GM13976 (cell line): Measurements from ENCODE around the gene DEPDC1B.
A peak's percentile ranks its signal among the peaks of the same experiment; 100 is the strongest.
"Not testable (repeated sequence)": the region's sequence is repeated elsewhere in the genome, so short reads cannot be mapped to it uniquely, and the experiment has no call there.

Source experiments
- DNase-seq: peaks from one replicate; pipeline ENCODE4 v3.0.0; 2012; ENCODE audit warnings: low spot score
- in situ Hi-C: fragments of 300-500 bp; cut with MboI; formaldehyde crosslinking; loops from one replicate; pipeline ENCODE4 v1.12.0; 2022; ENCODE audit warnings: low sequenced_read_pairs, mixed read lengths, inconsistent platforms; ENCODE audit not compliant: unreplicated experiment
- TF ChIP-seq, protein P1 (sequence below): IDR thresholded peaks from 2 replicates; pipeline ENCODE4 v1.5.1; 2012; ENCODE audit warnings: borderline replicate concordance, mild to moderate bottlenecking; ENCODE audit not compliant: insufficient read depth; ENCODE audit errors: extremely low read depth, missing control alignments, control extremely low read depth

DEPDC1B gene, protein sequence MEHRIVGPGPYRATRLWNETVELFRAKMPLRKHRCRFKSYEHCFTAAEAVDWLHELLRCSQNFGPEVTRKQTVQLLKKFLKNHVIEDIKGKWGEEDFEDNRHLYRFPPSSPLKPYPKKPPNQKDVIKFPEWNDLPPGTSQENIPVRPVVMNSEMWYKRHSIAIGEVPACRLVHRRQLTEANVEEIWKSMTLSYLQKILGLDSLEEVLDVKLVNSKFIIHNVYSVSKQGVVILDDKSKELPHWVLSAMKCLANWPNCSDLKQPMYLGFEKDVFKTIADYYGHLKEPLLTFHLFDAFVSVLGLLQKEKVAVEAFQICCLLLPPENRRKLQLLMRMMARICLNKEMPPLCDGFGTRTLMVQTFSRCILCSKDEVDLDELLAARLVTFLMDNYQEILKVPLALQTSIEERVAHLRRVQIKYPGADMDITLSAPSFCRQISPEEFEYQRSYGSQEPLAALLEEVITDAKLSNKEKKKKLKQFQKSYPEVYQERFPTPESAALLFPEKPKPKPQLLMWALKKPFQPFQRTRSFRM

DNA sequence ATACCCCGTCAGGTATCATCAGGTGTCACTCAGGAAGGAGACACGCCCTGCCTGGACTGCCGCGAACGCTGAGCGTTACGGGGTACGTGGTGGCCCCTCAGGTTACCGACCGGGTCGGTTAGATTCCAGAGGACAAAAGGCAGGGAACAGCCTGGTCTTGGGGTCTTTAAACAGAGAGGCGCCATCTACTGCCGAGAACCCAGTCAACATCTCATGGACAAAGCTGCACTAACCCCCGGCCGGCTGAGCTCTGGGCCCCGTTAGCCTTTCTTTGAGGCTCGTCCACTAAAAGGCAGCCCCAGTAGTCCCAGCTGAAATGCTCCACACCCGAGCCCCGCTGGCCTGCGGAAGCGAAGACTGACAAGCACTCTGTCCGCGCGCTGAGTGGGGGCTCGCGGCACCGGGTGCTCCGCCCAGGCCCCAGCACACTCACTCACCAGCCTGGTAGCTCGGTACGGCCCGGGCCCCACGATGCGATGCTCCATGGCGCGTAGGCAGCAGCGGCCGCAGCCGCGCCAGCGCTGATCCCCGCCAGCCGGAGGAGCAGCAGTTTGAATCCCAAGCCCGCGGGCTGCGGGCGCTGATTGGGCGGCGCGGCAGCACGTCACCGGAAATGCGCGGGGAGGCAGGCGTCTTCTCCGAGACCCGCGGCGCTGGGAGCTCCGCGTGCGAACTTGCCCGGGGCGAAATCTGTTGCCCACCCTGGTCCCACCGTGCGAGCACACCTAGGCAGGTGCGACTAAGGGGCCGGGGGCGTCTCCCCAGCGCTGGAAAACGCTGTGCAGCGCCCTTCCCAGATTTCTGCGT is at the start of gene DEPDC1B:
DEPDC1B (minus strand) TSS at position 558 of the 807 bp plus-strand sequence; CDS start at position 485, 73 bp downstream.
- in situ Hi-C loops = loop anchor here (25.0 kb wide), 1 partner anchor 237 kb away; the partner anchor contains the start of genes ERCC8 and NDUFAF2
- DNase-seq = peak; percentile 93
- TF ChIP-seq, protein P1, sequence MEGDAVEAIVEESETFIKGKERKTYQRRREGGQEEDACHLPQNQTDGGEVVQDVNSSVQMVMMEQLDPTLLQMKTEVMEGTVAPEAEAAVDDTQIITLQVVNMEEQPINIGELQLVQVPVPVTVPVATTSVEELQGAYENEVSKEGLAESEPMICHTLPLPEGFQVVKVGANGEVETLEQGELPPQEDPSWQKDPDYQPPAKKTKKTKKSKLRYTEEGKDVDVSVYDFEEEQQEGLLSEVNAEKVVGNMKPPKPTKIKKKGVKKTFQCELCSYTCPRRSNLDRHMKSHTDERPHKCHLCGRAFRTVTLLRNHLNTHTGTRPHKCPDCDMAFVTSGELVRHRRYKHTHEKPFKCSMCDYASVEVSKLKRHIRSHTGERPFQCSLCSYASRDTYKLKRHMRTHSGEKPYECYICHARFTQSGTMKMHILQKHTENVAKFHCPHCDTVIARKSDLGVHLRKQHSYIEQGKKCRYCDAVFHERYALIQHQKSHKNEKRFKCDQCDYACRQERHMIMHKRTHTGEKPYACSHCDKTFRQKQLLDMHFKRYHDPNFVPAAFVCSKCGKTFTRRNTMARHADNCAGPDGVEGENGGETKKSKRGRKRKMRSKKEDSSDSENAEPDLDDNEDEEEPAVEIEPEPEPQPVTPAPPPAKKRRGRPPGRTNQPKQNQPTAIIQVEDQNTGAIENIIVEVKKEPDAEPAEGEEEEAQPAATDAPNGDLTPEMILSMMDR = no peak

DNA sequence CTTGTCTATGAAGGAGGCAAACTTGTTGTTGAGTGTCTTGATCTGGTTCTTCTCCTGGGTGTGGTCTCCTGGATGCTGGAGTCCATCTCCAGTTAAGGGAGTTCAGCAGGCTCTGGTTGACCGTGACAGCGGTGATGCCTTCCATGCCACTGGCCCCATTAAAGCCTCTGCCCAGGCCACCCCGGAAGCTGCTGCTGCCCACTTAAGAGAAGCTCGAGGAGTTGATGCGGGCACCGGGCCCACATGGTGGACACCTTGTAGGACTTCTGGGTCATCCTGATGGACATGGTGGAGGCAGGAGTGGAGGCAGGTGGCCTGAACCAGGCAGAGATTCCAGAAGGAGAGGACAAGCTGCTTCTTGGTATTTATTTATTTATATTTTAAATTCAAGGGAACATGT is 44.7 kb upstream of the DEPDC1B start:
- TF ChIP-seq, protein P1 = no peak
- no peak for DNase-seq
- in situ Hi-C loops = no loop called here

DNA sequence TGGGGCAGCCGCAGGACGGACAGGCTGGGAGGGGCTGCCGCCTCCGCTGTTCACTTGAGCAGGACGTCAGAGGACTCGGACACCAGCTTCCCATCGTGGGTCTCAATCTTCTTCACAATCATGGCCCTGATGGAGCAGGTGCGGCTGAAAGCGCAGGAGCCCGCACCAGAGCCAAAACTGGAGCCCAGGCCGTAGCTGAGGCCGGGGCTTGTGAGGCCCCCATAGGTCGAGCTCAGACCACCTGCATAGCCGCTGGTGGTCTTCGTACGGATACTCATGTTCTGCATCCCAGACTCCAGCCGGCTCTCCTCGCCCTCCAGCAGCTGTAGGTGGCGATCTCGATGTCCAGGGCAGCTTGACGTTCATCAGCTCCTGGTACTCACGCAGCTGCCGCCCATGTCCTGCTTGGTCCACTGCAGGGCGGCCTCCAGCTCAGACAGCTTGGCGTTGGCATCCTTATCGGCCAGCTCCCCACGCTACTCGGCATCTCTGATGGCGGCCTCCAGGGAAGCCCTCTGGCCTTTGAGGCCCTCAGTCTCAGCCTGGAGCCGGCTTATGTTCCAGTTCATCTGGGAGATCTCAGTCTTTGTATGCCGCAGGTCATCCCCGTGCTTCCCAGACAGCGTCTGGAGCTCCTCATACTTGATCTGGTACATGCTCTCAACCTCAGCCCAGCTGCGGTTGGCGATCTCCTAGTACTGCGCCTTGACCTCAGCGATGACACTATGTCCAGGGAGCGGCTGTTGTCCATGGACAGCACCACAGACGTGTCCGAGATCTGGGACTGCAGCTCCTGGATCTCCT is 43.7 kb upstream of the DEPDC1B start:
- TF ChIP-seq, protein P1 = no peak
- in situ Hi-C loops = no loop called here
- no peak for DNase-seq

DNA sequence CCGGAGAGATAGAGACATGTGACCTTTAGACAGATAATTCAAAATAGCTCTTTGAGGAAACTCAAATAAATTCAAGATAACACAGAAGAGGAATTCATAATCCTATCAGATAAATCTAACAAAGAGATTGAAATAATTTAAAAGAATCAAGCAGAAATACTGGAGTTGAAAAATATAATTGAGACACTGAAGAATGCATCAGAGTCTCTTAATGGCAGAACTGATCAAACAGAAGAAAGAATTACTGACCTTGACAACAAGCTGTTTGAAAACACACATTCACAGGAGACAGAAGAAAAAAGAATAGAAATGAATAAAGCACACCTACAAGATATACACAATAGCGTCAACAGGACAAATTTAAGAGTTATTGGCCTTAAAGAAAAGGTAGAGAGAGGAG is 40.4 kb upstream of the DEPDC1B start:
- TF ChIP-seq, protein P1 = no peak
- in situ Hi-C loops = no loop called here
- DNase-seq = no peak

DNA sequence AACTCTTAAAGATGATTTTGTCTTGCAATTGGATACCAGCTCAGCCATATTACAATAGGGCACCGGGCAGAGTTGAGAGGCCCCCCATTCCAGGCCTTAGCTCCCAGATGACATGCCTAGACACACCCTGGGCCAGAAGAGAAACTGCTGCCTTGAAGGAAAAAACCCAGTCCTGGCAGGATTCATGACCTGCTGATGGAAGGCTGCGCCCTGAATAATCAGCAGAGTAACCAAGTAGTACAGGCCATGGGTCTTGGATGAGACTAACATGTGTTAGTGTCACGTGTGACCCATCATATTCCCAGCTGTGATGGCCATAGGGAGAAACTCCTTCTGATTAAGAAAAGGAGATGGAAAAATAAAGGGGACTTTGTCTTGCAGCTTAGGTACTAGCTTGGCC is 39.0 kb upstream of the DEPDC1B start:
- in situ Hi-C loops = no loop called here
- TF ChIP-seq, protein P1 = no peak

DNA sequence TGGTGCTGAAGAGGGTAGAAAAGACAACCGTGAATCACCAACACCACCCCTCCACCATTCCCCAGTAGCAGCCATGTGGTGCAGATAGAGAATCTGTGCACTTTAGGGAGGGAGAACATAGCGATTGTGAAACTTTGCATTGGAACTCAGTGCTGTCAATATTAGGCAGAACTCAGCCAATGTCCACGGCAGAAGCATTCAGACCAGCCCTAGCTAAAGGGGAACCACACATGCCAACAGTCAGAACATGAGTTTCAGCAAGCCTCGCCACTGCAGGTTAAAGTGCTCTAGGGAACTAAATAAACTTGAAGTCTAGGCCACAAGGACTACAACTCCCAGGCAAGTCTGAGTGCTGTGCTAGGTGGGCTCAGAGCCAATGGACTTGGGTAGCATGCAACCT is 38.5 kb upstream of the DEPDC1B start:
- no peak for DNase-seq
- in situ Hi-C loops = no loop called here
- TF ChIP-seq, protein P1 = no peak

More for the DNA sequence above, 39.0 kb upstream of the DEPDC1B start:
- no peak for DNase-seq

DNA sequence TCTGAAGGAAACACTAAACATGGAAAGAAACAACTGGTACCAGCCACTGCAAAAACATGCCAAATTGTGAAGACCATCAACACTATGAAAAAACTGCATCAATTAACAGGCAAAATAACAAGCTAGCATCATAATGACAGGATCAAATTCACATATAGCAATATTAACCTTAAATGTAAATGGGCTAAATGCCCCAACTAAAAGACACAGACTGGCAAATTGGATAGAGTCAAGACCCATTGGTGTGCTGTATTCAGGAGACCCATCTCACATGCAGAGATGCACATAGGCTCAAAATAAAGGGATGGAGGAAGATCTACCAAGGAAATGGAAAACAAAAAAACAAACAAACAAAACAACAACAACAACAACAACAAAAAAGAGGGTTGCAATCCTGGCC is 30.9 kb upstream of the DEPDC1B start:
- not testable (repeated sequence) for DNase-seq

More for the DNA sequence above, 30.9 kb upstream of the DEPDC1B start:
- in situ Hi-C loops = not testable (repeated sequence)
